SU-DHL-6 (cell line): ENCODE results near the gene DYNLL1.

Source experiments
- H2AFZ ChIP-seq: fragments of 200-600 bp; sonication (generic); 2 replicates; pipeline ENCODE4 v1.6.1; 2014; ENCODE audit warnings: low read depth, mild to moderate bottlenecking, moderate library complexity, mixed read lengths, antibody characterized with exemption, low read length; ENCODE audit not compliant: severe bottlenecking
- H3F3A ChIP-seq: fragments of 200-600 bp; shearing (Covaris generic); 2 replicates; pipeline ENCODE4 v1.6.0; 2016; ENCODE audit warnings: antibody characterized with exemption, mild to moderate bottlenecking; ENCODE audit not compliant: insufficient read depth
- H3K27ac ChIP-seq: fragments of 200-600 bp; sonication (generic); 2 replicates; pipeline ENCODE4 v1.5.1; 2016; ENCODE audit warnings: low read depth, mild to moderate bottlenecking, low read length, moderate library complexity, mixed read lengths
- H3K27me3 ChIP-seq: fragments of 200-600 bp; sonication (generic), shearing (Covaris generic); 2 replicates; pipeline ENCODE4 v1.6.0; 2014; ENCODE audit warnings: mild to moderate bottlenecking, low read length
- H3K36me3 ChIP-seq: fragments of 200-600 bp; sonication (generic); 2 replicates; pipeline ENCODE4 v1.6.1; 2014; ENCODE audit warnings: mild to moderate bottlenecking, low read length, mixed read lengths
- H3K4me2 ChIP-seq: fragments of 300-600, 200-600 bp; shearing (Covaris generic), sonication (generic); 2 replicates; pipeline ENCODE4 v1.6.0; 2014; ENCODE audit warnings: low read length, low read depth, mild to moderate bottlenecking; ENCODE audit not compliant: poor library complexity, severe bottlenecking
- H3K4me3 ChIP-seq: fragments of 200-600 bp; sonication (generic); 2 replicates; pipeline ENCODE4 v1.5.1; 2014; ENCODE audit warnings: antibody characterized with exemption, low read length, mild to moderate bottlenecking, mixed read lengths; ENCODE audit not compliant: insufficient read depth, poor library complexity, severe bottlenecking
- H3K79me2 ChIP-seq: fragments of 200-600 bp; sonication (generic); 2 replicates; pipeline ENCODE4 v1.6.1; 2014; ENCODE audit warnings: mild to moderate bottlenecking, low read length, moderate library complexity; ENCODE audit not compliant: insufficient read depth
- H3K9ac ChIP-seq: fragments of 200-600 bp; sonication (generic); 2 replicates; pipeline ENCODE4 v1.7.0; 2014; ENCODE audit warnings: mild to moderate bottlenecking, low read length
- H3K9me2 ChIP-seq: fragments of 200-600 bp; sonication (generic); replicated peaks from 2 replicates; pipeline ENCODE4 v1.6.1; 2014; ENCODE audit warnings: low read length; ENCODE audit not compliant: insufficient read depth
- H3K9me3 ChIP-seq: fragments of 200-600 bp; sonication (generic); 2 replicates; pipeline ENCODE4 v1.6.1; 2014; ENCODE audit warnings: low read length, mixed read lengths; ENCODE audit not compliant: insufficient read depth
- H4K20me1 ChIP-seq: fragments of 200-600 bp; sonication (generic); 2 replicates; pipeline ENCODE4 v1.6.1; 2014; ENCODE audit warnings: low read depth, mild to moderate bottlenecking, antibody characterized with exemption, low read length, moderate library complexity, mixed read lengths
- EZH2phosphoT487 ChIP-seq: fragments of 200-600 bp; sonication (generic), shearing (Covaris generic); conservative IDR thresholded peaks from 2 replicates; pipeline ENCODE4 v1.6.1; 2018; ENCODE audit warnings: mild to moderate bottlenecking, antibody characterized with exemption, low read length, moderate library complexity, mixed read lengths
- TF ChIP-seq, protein P1 (sequence below): fragments of 200-600 bp; sonication (generic); IDR thresholded peaks from one replicate; pipeline ENCODE4 v1.5.1; 2017; ENCODE audit warnings: antibody characterized with exemption, mild to moderate bottlenecking, low read length, moderate library complexity; ENCODE audit not compliant: insufficient read depth, poor library complexity, severe bottlenecking

The DYNLL1 gene

GRCh38 chr12:120469450-120470149, 26.3 kb upstream of the DYNLL1 start, which contains the start of gene SRSF9:
Gene SRSF9, minus strand, starts transcription at chr12:120469748. Its CDS starts 139 bp downstream, at chr12:120469609.
- Histone ChIP-seq H3K27me3 (no peaks in the 10 kb centered on the region), H3K4me2 (peak within 1 kb of the TSS; percentile 66), H3K9me3 (no peaks in the 10 kb centered on the region), H3K27ac (peak within 1 kb of the TSS; percentile 62), H3K36me3 (peaks cover 15% of the 10 kb centered on the region), H2AFZ (peak within 1 kb of the TSS; percentile 87), H3K4me3 (peak within 1 kb of the TSS; percentile 84), H3K79me2 (peaks cover 58% of the 10 kb centered on the region), H3F3A (peaks cover 16% of the 10 kb centered on the region; the same call in 1 of the 2 replicates), H4K20me1 (peaks cover 34% of the 10 kb centered on the region), H3K9me2 (no peaks in the 10 kb centered on the region), H3K9ac (peak within 1 kb of the TSS; percentile 82)
- TF ChIP-seq, protein P1, sequence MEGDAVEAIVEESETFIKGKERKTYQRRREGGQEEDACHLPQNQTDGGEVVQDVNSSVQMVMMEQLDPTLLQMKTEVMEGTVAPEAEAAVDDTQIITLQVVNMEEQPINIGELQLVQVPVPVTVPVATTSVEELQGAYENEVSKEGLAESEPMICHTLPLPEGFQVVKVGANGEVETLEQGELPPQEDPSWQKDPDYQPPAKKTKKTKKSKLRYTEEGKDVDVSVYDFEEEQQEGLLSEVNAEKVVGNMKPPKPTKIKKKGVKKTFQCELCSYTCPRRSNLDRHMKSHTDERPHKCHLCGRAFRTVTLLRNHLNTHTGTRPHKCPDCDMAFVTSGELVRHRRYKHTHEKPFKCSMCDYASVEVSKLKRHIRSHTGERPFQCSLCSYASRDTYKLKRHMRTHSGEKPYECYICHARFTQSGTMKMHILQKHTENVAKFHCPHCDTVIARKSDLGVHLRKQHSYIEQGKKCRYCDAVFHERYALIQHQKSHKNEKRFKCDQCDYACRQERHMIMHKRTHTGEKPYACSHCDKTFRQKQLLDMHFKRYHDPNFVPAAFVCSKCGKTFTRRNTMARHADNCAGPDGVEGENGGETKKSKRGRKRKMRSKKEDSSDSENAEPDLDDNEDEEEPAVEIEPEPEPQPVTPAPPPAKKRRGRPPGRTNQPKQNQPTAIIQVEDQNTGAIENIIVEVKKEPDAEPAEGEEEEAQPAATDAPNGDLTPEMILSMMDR, result peak; percentile 84
- TF ChIP-seq EZH2phosphoT487, result no peak

- TF ChIP-seq, protein P1, result no peak
- TF ChIP-seq EZH2phosphoT487, result no peak
- peaks cover 28% of the 10 kb centered on the region for H4K20me1 ChIP-seq
- H3K4me2 ChIP-seq, result peak overlapping the region; percentile 66
- H3K9ac ChIP-seq, result peak overlapping the region; percentile 82
- peaks cover 53% of the 10 kb centered on the region for H3K79me2 ChIP-seq
- peaks cover 8% of the 10 kb centered on the region; the same call in 1 of the 2 replicates for H3K36me3 ChIP-seq
- peak overlapping the region; percentile 62 for H3K27ac ChIP-seq
- peak overlapping the region; percentile 87 for H2AFZ ChIP-seq
- H3F3A ChIP-seq, result peaks cover 15% of the 10 kb centered on the region; the same call in 1 of the 2 replicates
- no peaks in the 10 kb centered on the region for H3K9me3 ChIP-seq
- no peaks in the 10 kb centered on the region for H3K9me2 ChIP-seq
- H3K27me3 ChIP-seq, result no peaks in the 10 kb centered on the region
- peak overlapping the region; percentile 84 for H3K4me3 ChIP-seq
Observed at GRCh38 chr12:120470150-120470784, 25.6 kb upstream of the DYNLL1 start.

DNA sequence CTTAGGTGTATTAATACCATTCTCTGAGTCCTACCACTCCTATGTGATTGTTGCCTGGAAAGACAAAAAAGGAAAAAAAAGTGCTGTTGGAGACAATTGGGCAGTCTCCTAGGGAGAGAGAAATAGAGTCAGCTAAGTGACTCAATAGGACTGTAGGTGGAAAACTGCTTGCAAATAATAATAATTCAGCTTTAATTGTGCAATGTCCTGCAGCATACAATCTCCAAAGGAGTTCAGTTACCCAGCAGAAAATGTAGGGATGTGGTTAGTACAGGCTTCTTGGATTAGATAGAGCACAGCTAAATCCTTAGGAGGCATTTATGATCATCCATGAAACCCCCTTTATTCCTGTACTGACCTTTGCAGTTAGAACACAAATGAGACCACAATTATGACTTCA, 23.4 kb upstream of the DYNLL1 start:
- Histone ChIP-seq H3K27ac (no peak overlapping the region), H3F3A (peaks cover 11% of the 10 kb centered on the region; the same call in 1 of the 2 replicates), H3K27me3 (no peaks in the 10 kb centered on the region), H3K36me3 (peaks cover 2% of the 10 kb centered on the region; the same call in 1 of the 2 replicates), H3K4me2 (peak overlapping the region; percentile 66), H3K9me3 (no peaks in the 10 kb centered on the region), H3K79me2 (peaks cover 30% of the 10 kb centered on the region), H3K9me2 (no peaks in the 10 kb centered on the region), H2AFZ (no peak overlapping the region), H3K4me3 (no peak overlapping the region), H3K9ac (no peak overlapping the region), H4K20me1 (peaks cover 12% of the 10 kb centered on the region)
- TF ChIP-seq, protein P1, result no peak
- no peak for TF ChIP-seq EZH2phosphoT487
